GM23338 (cell line): ENCODE data around the gene MYRF.

Experiments
- CREB1 ChIP-seq: fragments of 250-450 bp; sonication (Bioruptor Pico); IDR thresholded peaks from 2 replicates; pipeline ENCODE4 v1.5.0; 2020; ENCODE audit warnings: low read depth, mild to moderate bottlenecking, moderate library complexity
- CTCF ChIP-seq, 2 experiments: fragments of 200-600 bp in 1 of 2; sonication (generic) in 1 of 2; conservative IDR thresholded peaks; 2 replicates each; pipeline versions ENCODE4 v1.5.1 to v1.6.1; 2016 to 2017; ENCODE audit warnings: antibody characterized with exemption in 2 of 2, low read depth in 2 of 2, mild to moderate bottlenecking in 2 of 2, moderate library complexity in 1 of 2
- ETS1 ChIP-seq: IDR thresholded peaks from 2 replicates; pipeline ENCODE4 v1.6.1; 2016; ENCODE audit warnings: antibody characterized with exemption
- EZH2 ChIP-seq: fragments of 200-600 bp; sonication (generic); IDR thresholded peaks from one replicate; pipeline ENCODE4 v1.8.0; 2017; ENCODE audit warnings: antibody characterized with exemption, mild to moderate bottlenecking, low read depth; ENCODE audit not compliant: unreplicated experiment
- EZH2phosphoT487 ChIP-seq: fragments of 200-600 bp; sonication (generic); IDR thresholded peaks from one replicate; pipeline ENCODE4 v1.8.1; 2018; ENCODE audit warnings: antibody characterized with exemption; ENCODE audit not compliant: unreplicated experiment
- JUNB ChIP-seq: IDR thresholded peaks from one replicate; pipeline ENCODE4 v1.6.1; 2016; ENCODE audit warnings: antibody characterized with exemption; ENCODE audit not compliant: unreplicated experiment
- POLR2AphosphoS5 ChIP-seq: IDR thresholded peaks from 2 replicates; pipeline ENCODE4 v1.6.1; 2016; ENCODE audit warnings: antibody characterized with exemption, low read depth
- REST ChIP-seq: IDR thresholded peaks from one replicate; pipeline ENCODE4 v1.6.1; 2018; ENCODE audit warnings: antibody characterized with exemption; ENCODE audit not compliant: unreplicated experiment
- STAT1 ChIP-seq: IDR thresholded peaks from one replicate; pipeline ENCODE4 v1.6.1; 2016; ENCODE audit warnings: antibody characterized with exemption; ENCODE audit not compliant: unreplicated experiment
- ZNF114 ChIP-seq: fragments of 250-450 bp; sonication (Bioruptor Pico); IDR thresholded peaks from 2 replicates; pipeline ENCODE4 v1.5.0; 2020; ENCODE audit warnings: mild to moderate bottlenecking, moderate library complexity
- ZNF331 ChIP-seq: fragments of 250-450 bp; sonication (Bioruptor Pico); IDR thresholded peaks from 2 replicates; pipeline ENCODE4 v1.5.0; 2020; ENCODE audit warnings: low read depth, mild to moderate bottlenecking, moderate library complexity
- ZNF462 ChIP-seq: fragments of 250-450 bp; sonication (Bioruptor Pico); IDR thresholded peaks from 2 replicates; pipeline ENCODE4 v1.5.0; 2020; ENCODE audit warnings: mild to moderate bottlenecking, moderate library complexity

GRCh38 chr11:61775606-61776554 lies 23.4 kb downstream of the MYRF start:
- TF ChIP-seq CTCF (conservative IDR thresholded peaks at IDR 0.05; ENCODE audit: low read depth in 2 of 2) (no peak), ZNF331 (CRISPR knock-in tag) (no peak), ETS1 (no peak), POLR2AphosphoS5 (no peak), EZH2 (no peak), EZH2phosphoT487 (no peak), REST (no peak), ZNF114 (no peak), ZNF462 (CRISPR knock-in tag) (no peak), CREB1 (CRISPR knock-in tag) (no peak), JUNB (no peak), STAT1 (no peak)
